GM12801 (cell line): Measurements from ENCODE around the gene THBS2.

Experiments
- CTCF ChIP-seq: IDR thresholded peaks from one replicate; pipeline ENCODE4 v1.5.1; 2011; ENCODE audit warnings: control low read depth; ENCODE audit not compliant: insufficient read length; ENCODE audit errors: extremely low read depth

Gene THBS2

GRCh38 chr6:169225887-169226286 lies 27.8 kb downstream of the THBS2 start:
- no peak for TF ChIP-seq CTCF

- no peak for TF ChIP-seq CTCF
Observed at GRCh38 chr6:169225131-169225576, 28.5 kb downstream of the THBS2 start.

- no peak for TF ChIP-seq CTCF
Observed at GRCh38 chr6:169224716-169225115, 28.9 kb downstream of the THBS2 start.

GRCh38 chr6:169224185-169224695 lies 29.4 kb downstream of the THBS2 start:
- TF ChIP-seq CTCF, result no peak

GRCh38 chr6:169223006-169223405 lies 30.6 kb downstream of the THBS2 start:
- no peak for TF ChIP-seq CTCF

- no peak for TF ChIP-seq CTCF
Observed at GRCh38 chr6:169222126-169222525, 31.5 kb downstream of the THBS2 start.

- no peak for TF ChIP-seq CTCF
Observed at GRCh38 chr6:169221264-169221663, 32.4 kb downstream of the THBS2 start.
